ENCODE results near the gene ZBTB42. TPM values are rescaled to one million over a fixed set of nuclear protein-coding genes. Genes with fewer than 3 reads are reported as not detected.

ZBTB42 gene
- total RNA-seq, 1 donor from 2014 or later, result 6.0 TPM

DNA sequence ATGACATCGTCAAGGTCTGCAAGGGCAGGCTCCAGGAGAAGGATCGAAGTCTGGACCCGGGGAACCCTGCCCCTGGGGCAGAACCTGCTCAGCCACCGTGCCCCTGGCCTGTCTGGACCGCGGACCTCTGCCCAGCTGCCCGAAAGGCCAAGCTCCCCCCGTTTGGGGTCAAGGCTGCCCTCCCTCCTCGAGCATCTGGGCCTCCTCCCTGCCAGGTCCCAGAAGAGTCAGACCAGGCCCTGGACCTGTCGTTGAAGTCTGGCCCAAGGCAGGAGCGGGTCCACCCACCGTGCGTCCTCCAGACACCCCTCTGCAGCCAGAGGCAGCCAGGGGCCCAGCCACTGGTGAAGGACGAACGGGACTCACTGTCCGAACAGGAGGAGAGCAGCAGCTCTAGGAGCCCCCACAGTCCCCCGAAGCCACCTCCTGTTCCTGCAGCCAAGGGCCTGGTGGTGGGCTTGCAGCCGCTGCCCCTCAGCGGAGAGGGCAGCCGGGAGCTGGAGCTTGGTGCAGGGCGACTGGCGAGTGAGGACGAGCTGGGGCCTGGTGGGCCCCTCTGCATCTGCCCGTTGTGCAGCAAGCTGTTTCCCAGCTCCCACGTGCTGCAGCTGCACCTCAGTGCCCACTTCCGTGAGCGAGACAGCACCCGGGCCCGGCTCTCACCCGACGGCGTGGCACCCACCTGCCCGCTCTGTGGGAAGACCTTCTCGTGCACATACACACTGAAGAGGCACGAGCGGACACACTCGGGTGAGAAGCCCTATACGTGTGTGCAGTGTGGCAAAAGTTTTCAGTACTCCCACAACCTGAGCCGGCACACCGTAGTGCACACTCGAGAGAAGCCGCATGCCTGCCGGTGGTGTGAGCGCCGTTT is 856 bp downstream of the ZBTB42 start:
- H3K27me3 Mint-ChIP-seq (ENCODE audit: unreplicated experiment), result peaks cover 16% of the 10 kb centered on the region
- peak; percentile 17 for DNase-seq
- TF ChIP-seq, protein P1, sequence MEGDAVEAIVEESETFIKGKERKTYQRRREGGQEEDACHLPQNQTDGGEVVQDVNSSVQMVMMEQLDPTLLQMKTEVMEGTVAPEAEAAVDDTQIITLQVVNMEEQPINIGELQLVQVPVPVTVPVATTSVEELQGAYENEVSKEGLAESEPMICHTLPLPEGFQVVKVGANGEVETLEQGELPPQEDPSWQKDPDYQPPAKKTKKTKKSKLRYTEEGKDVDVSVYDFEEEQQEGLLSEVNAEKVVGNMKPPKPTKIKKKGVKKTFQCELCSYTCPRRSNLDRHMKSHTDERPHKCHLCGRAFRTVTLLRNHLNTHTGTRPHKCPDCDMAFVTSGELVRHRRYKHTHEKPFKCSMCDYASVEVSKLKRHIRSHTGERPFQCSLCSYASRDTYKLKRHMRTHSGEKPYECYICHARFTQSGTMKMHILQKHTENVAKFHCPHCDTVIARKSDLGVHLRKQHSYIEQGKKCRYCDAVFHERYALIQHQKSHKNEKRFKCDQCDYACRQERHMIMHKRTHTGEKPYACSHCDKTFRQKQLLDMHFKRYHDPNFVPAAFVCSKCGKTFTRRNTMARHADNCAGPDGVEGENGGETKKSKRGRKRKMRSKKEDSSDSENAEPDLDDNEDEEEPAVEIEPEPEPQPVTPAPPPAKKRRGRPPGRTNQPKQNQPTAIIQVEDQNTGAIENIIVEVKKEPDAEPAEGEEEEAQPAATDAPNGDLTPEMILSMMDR (IDR thresholded peaks at IDR 0.05; ENCODE audit: partially characterized antibody, unreplicated experiment), result peak; percentile 11
- peaks cover 9% of the 10 kb centered on the region for H3K9me3 Mint-ChIP-seq (ENCODE audit: unreplicated experiment)
- H3K4me3 Mint-ChIP-seq (ENCODE audit: unreplicated experiment), result peak overlapping the region; percentile 87
- H3K4me1 Mint-ChIP-seq (ENCODE audit: low read depth, unreplicated experiment), result peaks cover 27% of the 10 kb centered on the region
- H3K36me3 Mint-ChIP-seq (ENCODE audit: unreplicated experiment), result no peaks in the 10 kb centered on the region
- H3K27ac Mint-ChIP-seq (ENCODE audit: unreplicated experiment), result no peak overlapping the region

DNA sequence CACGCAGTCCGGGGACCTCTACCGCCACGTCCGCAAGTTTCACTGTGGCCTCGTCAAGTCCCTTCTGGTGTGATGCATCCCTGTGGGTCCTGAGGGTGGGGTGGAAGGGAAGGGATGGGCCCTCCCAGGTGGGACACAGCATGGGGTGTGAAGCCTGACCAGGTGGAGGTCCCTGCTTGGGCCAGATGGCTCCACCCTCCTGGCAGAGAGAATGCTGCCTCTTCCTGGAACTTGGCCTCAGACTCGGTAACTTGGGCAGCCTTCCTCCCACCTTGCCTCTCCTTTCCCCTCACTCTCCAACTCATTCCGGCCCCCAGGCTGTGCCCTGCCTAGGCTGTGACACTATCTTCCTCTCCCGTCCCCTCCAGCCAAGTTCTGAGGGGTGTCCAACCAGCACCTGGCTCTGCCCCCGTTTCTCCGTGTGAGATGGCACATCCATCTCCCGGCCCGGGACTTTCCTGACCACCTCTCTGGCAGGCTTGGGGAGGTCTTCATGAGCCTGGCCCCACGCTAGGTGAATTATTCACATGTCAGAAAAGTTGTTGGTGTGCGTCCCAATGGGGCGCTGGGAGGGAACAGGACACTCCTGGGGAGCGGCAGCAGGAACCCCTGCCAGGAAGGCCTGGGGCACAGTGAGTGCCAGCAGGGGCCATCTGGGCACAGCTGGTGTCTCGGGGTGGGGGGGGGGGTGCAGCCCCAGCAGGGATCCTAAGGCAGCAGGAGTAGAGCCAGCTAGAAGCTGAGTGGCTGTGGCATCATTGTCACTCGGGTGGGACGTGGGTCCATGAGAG is 1.7 kb downstream of the ZBTB42 start:
- H3K36me3 Mint-ChIP-seq (ENCODE audit: unreplicated experiment), result no peaks in the 10 kb centered on the region
- H3K9me3 Mint-ChIP-seq (ENCODE audit: unreplicated experiment), result peaks cover 9% of the 10 kb centered on the region
- no peak overlapping the region for H3K4me3 Mint-ChIP-seq (ENCODE audit: unreplicated experiment)
- TF ChIP-seq, protein P1 (IDR thresholded peaks at IDR 0.05; ENCODE audit: partially characterized antibody, unreplicated experiment), result no peak
- H3K27ac Mint-ChIP-seq (ENCODE audit: unreplicated experiment), result no peak overlapping the region
- DNase-seq, result peak; percentile 24
- H3K4me1 Mint-ChIP-seq (ENCODE audit: low read depth, unreplicated experiment), result peaks cover 25% of the 10 kb centered on the region
- peaks cover 14% of the 10 kb centered on the region for H3K27me3 Mint-ChIP-seq (ENCODE audit: unreplicated experiment)

- TF ChIP-seq, protein P1 (IDR thresholded peaks at IDR 0.05; ENCODE audit: partially characterized antibody, unreplicated experiment), result no peak
- Mint-ChIP-seq H3K9me3 (ENCODE audit: unreplicated experiment) (peaks cover 9% of the 10 kb centered on the region), H3K27ac (ENCODE audit: unreplicated experiment) (peak overlapping the region; percentile 38), H3K4me1 (ENCODE audit: low read depth, unreplicated experiment) (peaks cover 24% of the 10 kb centered on the region), H3K27me3 (ENCODE audit: unreplicated experiment) (peaks cover 14% of the 10 kb centered on the region), H3K36me3 (ENCODE audit: unreplicated experiment) (no peaks in the 10 kb centered on the region), H3K4me3 (ENCODE audit: unreplicated experiment) (peak overlapping the region; percentile 20)
- DNase-seq, result peak; percentile 36
These were observed 2.5 kb downstream of the ZBTB42 start for GRCh38 chr14:104803280-104803911.

DNA sequence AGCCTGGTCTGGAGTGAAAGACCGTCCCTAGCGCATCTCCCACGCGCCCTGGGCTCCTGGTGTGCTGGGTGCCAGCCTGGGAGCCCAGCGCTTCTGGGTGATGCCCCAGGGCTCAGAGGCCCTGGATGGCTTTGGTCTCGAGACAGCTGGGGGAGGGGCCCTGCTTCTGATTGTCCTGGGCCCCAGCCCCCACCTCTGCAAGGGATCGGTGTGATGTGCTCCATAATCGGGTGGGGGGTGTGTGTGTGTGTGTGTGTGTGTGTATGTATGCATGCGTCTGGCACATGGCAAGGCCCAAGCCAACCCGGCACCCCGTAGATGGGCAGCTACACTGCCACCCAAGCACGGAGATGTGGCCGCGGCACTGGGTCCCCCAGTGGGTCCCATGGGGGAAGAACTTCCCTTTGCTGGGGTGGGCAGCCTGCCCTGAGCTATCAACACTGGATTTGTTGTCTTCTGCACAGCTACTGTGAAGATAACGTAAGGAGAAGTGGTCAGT is 3.1 kb downstream of the ZBTB42 start:
- no peaks in the 10 kb centered on the region for H3K36me3 Mint-ChIP-seq (ENCODE audit: unreplicated experiment)
- H3K9me3 Mint-ChIP-seq (ENCODE audit: unreplicated experiment), result peaks cover 9% of the 10 kb centered on the region
- H3K27me3 Mint-ChIP-seq (ENCODE audit: unreplicated experiment), result peaks cover 14% of the 10 kb centered on the region
- TF ChIP-seq, protein P1 (IDR thresholded peaks at IDR 0.05; ENCODE audit: partially characterized antibody, unreplicated experiment), result no peak
- H3K4me3 Mint-ChIP-seq (ENCODE audit: unreplicated experiment), result peak overlapping the region; percentile 20
- H3K4me1 Mint-ChIP-seq (ENCODE audit: low read depth, unreplicated experiment), result peaks cover 20% of the 10 kb centered on the region
- DNase-seq, result peak; percentile 18
- peak overlapping the region; percentile 38 for H3K27ac Mint-ChIP-seq (ENCODE audit: unreplicated experiment)

Data from glutamatergic neuron (in vitro differentiated cells).